ENCODE data around the gene SF3A1. TPM values are rescaled to one million over a fixed set of nuclear protein-coding genes. Genes with fewer than 3 reads are reported as not detected.

Gene SF3A1
- total and polyA plus RNA-seq, 11 donors, result 11.4 to 142 (median 77.4) TPM

DNA sequence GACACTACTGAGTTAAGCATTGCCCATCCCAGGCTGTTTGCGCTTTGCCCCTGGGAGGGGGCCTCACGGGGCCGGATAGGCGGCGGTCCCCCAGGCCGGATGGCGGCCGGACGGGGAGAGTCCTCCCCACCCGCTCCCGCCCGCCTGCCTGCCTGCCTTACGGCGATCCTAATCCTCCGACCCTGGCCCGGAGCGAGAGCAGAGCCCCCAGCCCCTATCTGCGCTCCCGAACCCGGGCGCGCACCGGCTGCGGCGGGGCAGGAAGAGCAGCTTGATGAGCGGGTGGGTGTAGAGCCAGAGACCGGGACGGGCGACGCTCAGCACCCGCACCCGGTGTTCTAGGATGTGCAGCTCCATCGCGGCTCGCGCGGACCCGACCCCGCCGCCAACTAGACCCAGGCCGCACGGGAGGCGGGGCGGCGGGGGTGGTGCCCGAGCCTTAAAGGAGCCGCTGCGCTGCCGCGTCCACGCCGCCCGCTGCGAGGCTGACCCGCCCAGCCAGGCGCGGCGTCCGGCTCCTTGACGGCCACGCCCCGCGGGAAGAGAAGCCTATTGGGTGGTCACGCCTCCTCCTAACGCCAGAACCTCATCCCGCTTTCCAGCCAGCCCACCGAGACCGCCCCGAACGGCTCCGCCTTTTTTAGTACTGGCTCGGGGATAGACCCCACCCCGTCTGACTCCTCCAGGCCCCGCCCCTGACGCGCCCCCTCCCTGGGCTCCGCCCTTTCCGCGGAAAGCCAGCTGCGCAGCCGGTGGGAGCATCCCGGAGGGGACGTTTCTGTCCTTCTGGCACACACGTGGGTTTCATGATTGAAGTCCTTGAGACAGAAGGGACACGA lies 67.3 kb downstream of the SF3A1 start, which contains the start of gene CASTOR1:
Gene CASTOR1, minus strand, starts transcription at position 365 of the 839 bp plus-strand sequence. Its CDS starts 8 bp downstream, at position 357.
- Histone ChIP-seq H3K9me3 (no peaks in the 10 kb centered on the region), H3K27ac (peak within 1 kb of the TSS; percentile 84 to 98 (median 95)), H3K27me3 (no peaks in the 10 kb centered on the region), H3K4me3 (peak within 1 kb of the TSS; percentile 62 to 99 (median 87)), H3K36me3 (peaks cover 0 to 52% (median 31%) of the 10 kb centered on the region in 9 donors), H3K4me1 (peaks cover 12 to 45% (median 37%) of the 10 kb centered on the region in 12 donors)
- intact Hi-C loops (cut with DNase I), result loop anchor here in 9 of 10 donors (1.0 to 5.0 kb wide), 7 partner anchors 33 to 97 kb away; partner anchors contain the start of genes SF3A1 (in 6 of the 9), TBC1D10A (in 6 of the 9), CCDC157 (in 5 of the 9) and RNF215 (in 3 of the 9)
- ATAC-seq (peak; percentile 85 to 91 (median 90)), DNase-seq (peak; percentile 99 to 100 (median 99))
- TF ChIP-seq, protein P1, sequence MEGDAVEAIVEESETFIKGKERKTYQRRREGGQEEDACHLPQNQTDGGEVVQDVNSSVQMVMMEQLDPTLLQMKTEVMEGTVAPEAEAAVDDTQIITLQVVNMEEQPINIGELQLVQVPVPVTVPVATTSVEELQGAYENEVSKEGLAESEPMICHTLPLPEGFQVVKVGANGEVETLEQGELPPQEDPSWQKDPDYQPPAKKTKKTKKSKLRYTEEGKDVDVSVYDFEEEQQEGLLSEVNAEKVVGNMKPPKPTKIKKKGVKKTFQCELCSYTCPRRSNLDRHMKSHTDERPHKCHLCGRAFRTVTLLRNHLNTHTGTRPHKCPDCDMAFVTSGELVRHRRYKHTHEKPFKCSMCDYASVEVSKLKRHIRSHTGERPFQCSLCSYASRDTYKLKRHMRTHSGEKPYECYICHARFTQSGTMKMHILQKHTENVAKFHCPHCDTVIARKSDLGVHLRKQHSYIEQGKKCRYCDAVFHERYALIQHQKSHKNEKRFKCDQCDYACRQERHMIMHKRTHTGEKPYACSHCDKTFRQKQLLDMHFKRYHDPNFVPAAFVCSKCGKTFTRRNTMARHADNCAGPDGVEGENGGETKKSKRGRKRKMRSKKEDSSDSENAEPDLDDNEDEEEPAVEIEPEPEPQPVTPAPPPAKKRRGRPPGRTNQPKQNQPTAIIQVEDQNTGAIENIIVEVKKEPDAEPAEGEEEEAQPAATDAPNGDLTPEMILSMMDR (IDR thresholded peaks at IDR 0.05), result peak in 1 of 12 donors; percentile 7
- peak; percentile 68 to 87 for TF ChIP-seq POLR2A (IDR thresholded peaks at IDR 0.05)
- 0 to 1% (median 1%) methylated on average over 18 to 85 of the region's 85 CpGs for WGBS, 4 donors

DNA sequence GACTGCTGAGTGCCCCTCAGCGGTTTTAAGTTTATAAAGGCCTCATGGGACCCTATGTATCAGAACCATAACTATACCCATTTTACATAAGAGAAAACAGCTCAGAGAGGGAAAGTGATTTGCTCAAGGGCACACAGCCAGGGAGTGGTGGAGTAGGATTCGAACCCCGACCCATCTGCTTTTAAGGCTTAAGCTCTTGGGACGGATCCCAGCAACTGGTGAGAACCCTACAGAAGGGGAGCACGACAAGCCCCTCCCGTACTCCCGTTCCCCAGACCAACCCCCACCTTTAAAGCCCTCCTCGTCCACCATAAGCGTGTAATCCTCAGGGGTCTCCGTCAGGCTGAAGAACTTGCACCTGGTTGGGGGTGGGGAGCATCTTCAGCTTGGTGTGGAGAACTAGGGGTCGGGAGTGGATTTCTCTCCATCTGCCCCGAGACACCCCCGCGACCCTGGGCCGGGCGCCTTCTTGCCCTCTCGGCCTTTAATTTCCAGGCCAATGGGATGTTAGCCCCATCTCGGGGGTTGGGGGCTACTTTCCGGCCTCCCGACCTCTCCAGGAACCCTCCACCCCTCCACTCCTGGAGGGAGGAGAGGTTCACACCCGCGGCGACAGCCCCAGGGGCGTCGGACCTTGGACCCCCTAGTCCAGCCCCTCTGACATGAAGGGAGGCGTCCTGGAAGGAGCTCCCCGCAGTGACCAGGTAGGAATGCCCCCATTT lies 68.1 kb downstream of the SF3A1 start:
- Histone ChIP-seq H3K27me3 (no peaks in the 10 kb centered on the region), H3K36me3 (peaks cover 0 to 44% (median 23%) of the 10 kb centered on the region in 9 donors), H3K9me3 (no peaks in the 10 kb centered on the region), H3K27ac (peak overlapping the region; percentile 84 to 97 (median 94)), H3K4me1 (peaks cover 12 to 45% (median 37%) of the 10 kb centered on the region in 12 donors), H3K4me3 (peak overlapping the region; percentile 62 to 99 (median 87))
- no peak for ATAC-seq
- intact Hi-C loops (cut with DNase I), result loop anchor here in 9 of 10 donors (1.0 to 5.0 kb wide), 11 partner anchors 23 to 136 kb away; partner anchors contain the start of genes RNF215 (in 7 of the 9), SF3A1 (in 6 of the 9), TBC1D10A (in 6 of the 9) and CCDC157 (in 5 of the 9)
- 13 to 19% (median 18%) methylated on average over 19 to 27 of the region's 27 CpGs for WGBS, 4 donors
- TF ChIP-seq, protein P1 (IDR thresholded peaks at IDR 0.05), result no peak
- no peak for TF ChIP-seq POLR2A (IDR thresholded peaks at IDR 0.05)
- peak in 1 of 5 donors; percentile 51 for DNase-seq

DNA sequence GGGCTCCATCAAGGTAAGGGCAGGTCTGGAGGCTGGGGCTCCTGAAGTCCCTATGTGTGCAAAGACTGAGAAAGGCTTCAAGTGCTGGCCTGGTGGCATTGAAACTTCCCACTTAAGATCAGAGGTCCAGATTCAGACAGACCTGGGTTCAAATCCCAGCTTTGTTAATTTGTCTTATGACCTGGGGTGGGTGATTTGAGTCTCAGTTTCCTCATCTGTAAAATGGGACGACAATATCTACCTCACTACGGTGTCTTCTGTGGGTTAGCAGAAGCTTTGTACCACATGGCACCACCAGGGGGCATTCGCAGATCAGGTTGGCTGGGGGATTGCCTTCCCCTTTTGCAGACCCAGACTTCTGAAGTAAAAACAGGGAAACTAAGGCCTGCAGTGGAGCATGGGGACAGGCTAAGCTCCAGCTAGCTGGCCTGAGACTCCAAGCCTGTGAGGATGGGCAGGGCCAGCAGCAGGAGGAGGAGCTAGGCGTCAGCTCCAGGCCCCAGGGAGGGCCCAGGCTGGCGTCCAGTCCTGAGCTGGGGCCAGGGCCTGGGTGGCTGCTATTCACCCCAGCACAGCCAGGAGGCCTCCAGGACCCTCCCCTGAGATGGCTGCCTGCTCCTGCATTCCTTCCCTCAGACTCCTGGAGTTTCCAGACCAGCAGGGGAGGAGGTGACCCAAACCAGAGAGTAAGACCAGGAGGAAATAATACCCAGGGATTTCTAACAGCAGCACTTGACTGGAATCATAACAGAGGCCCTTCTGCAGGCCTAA lies 68.9 kb downstream of the SF3A1 start:
- intact Hi-C loops (cut with DNase I), result loop anchor here (1.0 to 5.0 kb wide), 12 partner anchors 23 to 136 kb away; partner anchors contain the start of genes RNF215 (in 8 of the 10), CCDC157 (in 5 of the 10), SF3A1 (in 5 of the 10) and TBC1D10A (in 5 of the 10)
- peak; percentile 62 to 75 (median 68) for ATAC-seq
- peak overlapping the region; percentile 84 to 97 (median 94) for H3K27ac ChIP-seq
- H3K4me3 ChIP-seq, result peak overlapping the region in 11 of 12 donors; percentile 74 to 99 (median 88)
- H3K36me3 ChIP-seq, result peaks cover 0 to 36% (median 16%) of the 10 kb centered on the region in 9 donors
- peaks cover 12 to 50% (median 37%) of the 10 kb centered on the region in 12 donors for H3K4me1 ChIP-seq
- 18 to 25% (median 21%) methylated on average over 4 to 5 of the region's 5 CpGs for WGBS, 4 donors
- no peaks in the 10 kb centered on the region for H3K9me3 ChIP-seq
- TF ChIP-seq POLR2A (IDR thresholded peaks at IDR 0.05), result peak in 1 of 2 donors; percentile 68
- TF ChIP-seq, protein P1 (IDR thresholded peaks at IDR 0.05), result peak; percentile 65 to 80 (median 76)
- H3K27me3 ChIP-seq, result no peaks in the 10 kb centered on the region
- DNase-seq, result peak; percentile 84 to 91 (median 88)

Data from heart left ventricle (tissue), 16 donors.